ENCODE results near the gene ALG2. TPM values are rescaled to one million over a fixed set of nuclear protein-coding genes. Genes with fewer than 3 reads are reported as not detected.

Gene ALG2
- total and polyA plus RNA-seq, 2 experiments from 2014 or later: 31.5 to 39.7 TPM

DNA sequence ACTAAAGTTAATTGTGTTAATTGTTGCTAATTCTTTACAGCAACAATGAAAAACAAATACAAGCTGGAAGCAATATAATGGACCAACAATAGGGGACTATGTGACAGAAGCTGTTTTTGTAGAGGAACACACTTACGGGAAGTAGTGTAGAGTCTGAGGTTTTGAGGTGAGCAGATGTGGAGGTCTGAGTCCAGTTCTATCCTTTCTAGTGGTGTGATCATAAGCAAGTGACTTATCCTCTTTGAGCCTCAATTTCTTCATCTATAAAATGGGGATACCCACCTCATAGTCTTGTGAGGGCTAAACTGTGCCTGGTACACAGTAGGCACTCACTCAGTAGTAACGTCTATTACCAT is 28.3 kb downstream of the ALG2 start (continued):
- no peak for TF ChIP-seq ZNF462 (CRISPR knock-in tag; IDR thresholded peaks at IDR 0.05)
- no peak for TF ChIP-seq REST (IDR thresholded peaks at IDR 0.05; ENCODE audit: unreplicated experiment)
- TF ChIP-seq EZH2 (IDR thresholded peaks at IDR 0.05; ENCODE audit: low read depth, unreplicated experiment): no peak
- no peak for TF ChIP-seq POLR2AphosphoS5 (IDR thresholded peaks at IDR 0.05; ENCODE audit: low read depth)
- no peak for TF ChIP-seq NANOG (IDR thresholded peaks at IDR 0.05; ENCODE audit: borderline replicate concordance)
- TF ChIP-seq CREB1 (CRISPR knock-in tag; IDR thresholded peaks at IDR 0.05; ENCODE audit: low read depth): no peak
- TF ChIP-seq EZH2phosphoT487 (IDR thresholded peaks at IDR 0.05; ENCODE audit: unreplicated experiment): no peak
- no peak for TF ChIP-seq ZNF114 (CRISPR knock-in tag; IDR thresholded peaks at IDR 0.05)
